ENCODE data around the gene DEPDC1B.

DNA sequence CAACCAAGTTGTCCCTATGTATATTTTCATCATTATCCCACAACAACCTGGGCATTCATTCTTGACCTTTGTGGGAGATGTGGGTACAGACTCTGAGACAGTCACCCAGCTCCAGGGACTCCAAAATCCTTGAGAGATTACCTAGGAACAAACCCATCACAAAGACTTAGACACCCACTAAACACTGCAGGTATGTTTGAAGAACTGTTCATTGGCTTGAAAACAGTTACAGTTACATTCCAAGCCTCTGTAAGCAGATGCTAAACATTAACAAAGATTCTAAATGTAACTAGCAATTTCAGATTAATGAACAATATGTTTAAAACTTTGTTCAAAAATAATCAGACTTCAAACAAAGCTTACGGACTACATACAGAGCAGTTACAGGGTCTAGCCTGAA lies 24.7 kb downstream of the DEPDC1B start:
- TF ChIP-seq, protein P1, sequence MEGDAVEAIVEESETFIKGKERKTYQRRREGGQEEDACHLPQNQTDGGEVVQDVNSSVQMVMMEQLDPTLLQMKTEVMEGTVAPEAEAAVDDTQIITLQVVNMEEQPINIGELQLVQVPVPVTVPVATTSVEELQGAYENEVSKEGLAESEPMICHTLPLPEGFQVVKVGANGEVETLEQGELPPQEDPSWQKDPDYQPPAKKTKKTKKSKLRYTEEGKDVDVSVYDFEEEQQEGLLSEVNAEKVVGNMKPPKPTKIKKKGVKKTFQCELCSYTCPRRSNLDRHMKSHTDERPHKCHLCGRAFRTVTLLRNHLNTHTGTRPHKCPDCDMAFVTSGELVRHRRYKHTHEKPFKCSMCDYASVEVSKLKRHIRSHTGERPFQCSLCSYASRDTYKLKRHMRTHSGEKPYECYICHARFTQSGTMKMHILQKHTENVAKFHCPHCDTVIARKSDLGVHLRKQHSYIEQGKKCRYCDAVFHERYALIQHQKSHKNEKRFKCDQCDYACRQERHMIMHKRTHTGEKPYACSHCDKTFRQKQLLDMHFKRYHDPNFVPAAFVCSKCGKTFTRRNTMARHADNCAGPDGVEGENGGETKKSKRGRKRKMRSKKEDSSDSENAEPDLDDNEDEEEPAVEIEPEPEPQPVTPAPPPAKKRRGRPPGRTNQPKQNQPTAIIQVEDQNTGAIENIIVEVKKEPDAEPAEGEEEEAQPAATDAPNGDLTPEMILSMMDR (IDR thresholded peaks at IDR 0.05), result no peak
- TF ChIP-seq POLR2AphosphoS5 (IDR thresholded peaks at IDR 0.05) (no peak), POLR2A (IDR thresholded peaks at IDR 0.05) (no peak)
